OCI-LY3 (cell line): ENCODE results near the gene COG6.

ENCODE experiments used
- H2AFZ ChIP-seq: fragments of 200-600, 300-600 bp; shearing (Covaris generic); 2 replicates; pipeline ENCODE4 v1.6.0; 2014; ENCODE audit warnings: antibody characterized with exemption, low read depth, low read length
- H3K27ac ChIP-seq: fragments of 200-600, 300-600 bp; sonication (generic); 2 replicates; pipeline ENCODE4 v1.5.1; 2014; ENCODE audit warnings: mild to moderate bottlenecking, low read length, moderate library complexity, mixed read lengths
- H3K27me3 ChIP-seq: fragments of 200-600, 300-600 bp; sonication (generic); 2 replicates; pipeline ENCODE4 v1.6.1; 2014; ENCODE audit warnings: low read depth, low read length, mixed read lengths
- H3K36me3 ChIP-seq: fragments of 200-600, 300-600 bp; sonication (generic); replicated peaks from 2 replicates; pipeline ENCODE3; 2014; ENCODE audit warnings: low read depth, low read length, mixed read lengths
- H3K4me1 ChIP-seq: fragments of 300-600, 200-600 bp; sonication (generic); 2 replicates; pipeline ENCODE4 v1.6.1; 2014; ENCODE audit warnings: low read length, mixed read lengths
- H3K4me2 ChIP-seq: fragments of 200-600, 300-600 bp; sonication (generic); 2 replicates; pipeline ENCODE4 v1.6.1; 2014; ENCODE audit warnings: low read length, mixed read lengths
- H3K4me3 ChIP-seq: fragments of 300-600, 200-600 bp; sonication (generic); 2 replicates; pipeline ENCODE4 v1.5.1; 2014; ENCODE audit warnings: antibody characterized with exemption, mild to moderate bottlenecking, low read length, moderate library complexity
- H3K79me2 ChIP-seq: fragments of 300-600, 200-600 bp; shearing (Covaris generic); 2 replicates; pipeline ENCODE4 v1.6.1; 2014; ENCODE audit warnings: mild to moderate bottlenecking, low read length, mixed read lengths
- H3K9ac ChIP-seq: fragments of 300-600, 200-600 bp; shearing (Covaris generic); 2 replicates; pipeline ENCODE4 v1.6.0; 2014; ENCODE audit warnings: mild to moderate bottlenecking, low read length, moderate library complexity
- H3K9me3 ChIP-seq: fragments of 200-600, 300-600 bp; shearing (Covaris generic); 2 replicates; pipeline ENCODE4 v1.6.1; 2014; ENCODE audit warnings: low read length, mixed read lengths; ENCODE audit not compliant: insufficient read depth
- H4K20me1 ChIP-seq: fragments of 200-600, 300-600 bp; sonication (generic); 2 replicates; pipeline ENCODE4 v1.6.1; 2016; ENCODE audit warnings: low read length, mixed read lengths; ENCODE audit not compliant: insufficient read depth
- EZH2phosphoT487 ChIP-seq: fragments of 200-600 bp; shearing (Covaris generic); IDR thresholded peaks from 2 replicates; pipeline ENCODE4 v1.6.1; 2018; ENCODE audit warnings: antibody characterized with exemption, mixed run types, low read depth
- TF ChIP-seq, protein P1 (sequence below): fragments of 200-600, 300-600 bp; sonication (generic); IDR thresholded peaks from 2 replicates; pipeline ENCODE4 v1.5.1; 2014; ENCODE audit warnings: antibody characterized with exemption, low read length, low read depth

The COG6 gene

DNA sequence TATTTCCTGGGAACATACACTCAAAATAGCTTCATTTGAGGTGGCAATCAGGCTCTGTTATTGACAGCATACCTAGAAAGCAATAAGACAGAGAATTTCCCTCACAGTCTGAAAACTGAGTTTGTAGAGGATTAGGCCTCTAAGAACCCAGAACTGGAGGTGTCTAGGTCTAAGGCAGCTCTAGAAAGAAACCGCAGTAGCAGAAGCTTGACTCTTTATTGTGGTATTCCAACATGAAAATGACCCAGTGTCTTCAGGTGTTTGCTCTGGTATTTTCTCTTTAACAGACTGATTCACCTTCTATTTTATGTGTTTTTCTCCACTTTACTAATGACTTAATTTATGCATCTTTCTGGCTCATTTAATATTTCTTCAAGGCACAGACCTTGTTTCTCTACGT, 8.5 kb downstream of the COG6 start:
- Histone ChIP-seq H3K4me2 (no peak overlapping the region), H3K4me1 (no peaks in the 10 kb centered on the region), H3K9me3 (no peaks in the 10 kb centered on the region), H3K27me3 (no peaks in the 10 kb centered on the region), H3K4me3 (no peak overlapping the region), H3K9ac (no peak overlapping the region), H3K36me3 (peaks cover 11% of the 10 kb centered on the region), H3K79me2 (no peaks in the 10 kb centered on the region), H4K20me1 (no peaks in the 10 kb centered on the region), H3K27ac (no peak overlapping the region), H2AFZ (no peak overlapping the region)
- TF ChIP-seq EZH2phosphoT487 = no peak

- no peak overlapping the region for H3K9ac ChIP-seq
- no peaks in the 10 kb centered on the region for H3K27me3 ChIP-seq
- TF ChIP-seq EZH2phosphoT487 = no peak
- TF ChIP-seq, protein P1, sequence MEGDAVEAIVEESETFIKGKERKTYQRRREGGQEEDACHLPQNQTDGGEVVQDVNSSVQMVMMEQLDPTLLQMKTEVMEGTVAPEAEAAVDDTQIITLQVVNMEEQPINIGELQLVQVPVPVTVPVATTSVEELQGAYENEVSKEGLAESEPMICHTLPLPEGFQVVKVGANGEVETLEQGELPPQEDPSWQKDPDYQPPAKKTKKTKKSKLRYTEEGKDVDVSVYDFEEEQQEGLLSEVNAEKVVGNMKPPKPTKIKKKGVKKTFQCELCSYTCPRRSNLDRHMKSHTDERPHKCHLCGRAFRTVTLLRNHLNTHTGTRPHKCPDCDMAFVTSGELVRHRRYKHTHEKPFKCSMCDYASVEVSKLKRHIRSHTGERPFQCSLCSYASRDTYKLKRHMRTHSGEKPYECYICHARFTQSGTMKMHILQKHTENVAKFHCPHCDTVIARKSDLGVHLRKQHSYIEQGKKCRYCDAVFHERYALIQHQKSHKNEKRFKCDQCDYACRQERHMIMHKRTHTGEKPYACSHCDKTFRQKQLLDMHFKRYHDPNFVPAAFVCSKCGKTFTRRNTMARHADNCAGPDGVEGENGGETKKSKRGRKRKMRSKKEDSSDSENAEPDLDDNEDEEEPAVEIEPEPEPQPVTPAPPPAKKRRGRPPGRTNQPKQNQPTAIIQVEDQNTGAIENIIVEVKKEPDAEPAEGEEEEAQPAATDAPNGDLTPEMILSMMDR = no peak
- no peaks in the 10 kb centered on the region for H3K4me1 ChIP-seq
- H3K4me3 ChIP-seq = no peak overlapping the region
- H2AFZ ChIP-seq = no peak overlapping the region
- no peaks in the 10 kb centered on the region for H3K79me2 ChIP-seq
- no peaks in the 10 kb centered on the region for H3K9me3 ChIP-seq
- no peaks in the 10 kb centered on the region for H4K20me1 ChIP-seq
- H3K36me3 ChIP-seq = peaks cover 7% of the 10 kb centered on the region
- no peak overlapping the region for H3K4me2 ChIP-seq
- H3K27ac ChIP-seq = no peak overlapping the region
Observed at GRCh38 chr13:39665763-39666162, 10.3 kb downstream of the COG6 start.

- Histone ChIP-seq H3K9me3 (no peaks in the 10 kb centered on the region), H4K20me1 (no peaks in the 10 kb centered on the region), H3K4me3 (no peak overlapping the region), H3K4me1 (no peaks in the 10 kb centered on the region), H3K79me2 (no peaks in the 10 kb centered on the region), H3K27ac (no peak overlapping the region), H3K9ac (no peak overlapping the region), H3K27me3 (no peaks in the 10 kb centered on the region), H2AFZ (no peak overlapping the region), H3K36me3 (peaks cover 9% of the 10 kb centered on the region), H3K4me2 (no peak overlapping the region)
- TF ChIP-seq, protein P1 = no peak
- TF ChIP-seq EZH2phosphoT487 = no peak
Observed at GRCh38 chr13:39670445-39670844, 15.0 kb downstream of the COG6 start.

- Histone ChIP-seq H3K4me3 (no peak overlapping the region), H3K27me3 (no peaks in the 10 kb centered on the region), H3K36me3 (peaks cover 4% of the 10 kb centered on the region), H3K4me2 (no peak overlapping the region), H3K79me2 (no peaks in the 10 kb centered on the region), H2AFZ (no peak overlapping the region), H4K20me1 (no peaks in the 10 kb centered on the region), H3K9me3 (no peaks in the 10 kb centered on the region), H3K4me1 (no peaks in the 10 kb centered on the region), H3K27ac (no peak overlapping the region), H3K9ac (no peak overlapping the region)
- TF ChIP-seq, protein P1 = no peak
- no peak for TF ChIP-seq EZH2phosphoT487
Observed at GRCh38 chr13:39672378-39673132, 17.1 kb downstream of the COG6 start.
